SK-N-MC (cell line): Measurements from ENCODE around the gene AOAH.

ENCODE experiments used
- EZH2 ChIP-seq: fragments of 200-600 bp; sonication (generic); IDR thresholded peaks from one replicate; pipeline ENCODE4 v1.6.1; 2017; ENCODE audit warnings: antibody characterized with exemption
- FOXP2 ChIP-seq: optimal IDR thresholded peaks from 2 replicates; pipeline ENCODE3; 2011; ENCODE audit warnings: mild to moderate bottlenecking, moderate library complexity; ENCODE audit not compliant: insufficient read depth; ENCODE audit errors: extremely low read length, control extremely low read depth
- POLR2AphosphoS5 ChIP-seq: IDR thresholded peaks from 2 replicates; pipeline ENCODE4 v1.6.1; 2012; ENCODE audit warnings: mild to moderate bottlenecking, low read depth, low read length, borderline replicate concordance

DNA sequence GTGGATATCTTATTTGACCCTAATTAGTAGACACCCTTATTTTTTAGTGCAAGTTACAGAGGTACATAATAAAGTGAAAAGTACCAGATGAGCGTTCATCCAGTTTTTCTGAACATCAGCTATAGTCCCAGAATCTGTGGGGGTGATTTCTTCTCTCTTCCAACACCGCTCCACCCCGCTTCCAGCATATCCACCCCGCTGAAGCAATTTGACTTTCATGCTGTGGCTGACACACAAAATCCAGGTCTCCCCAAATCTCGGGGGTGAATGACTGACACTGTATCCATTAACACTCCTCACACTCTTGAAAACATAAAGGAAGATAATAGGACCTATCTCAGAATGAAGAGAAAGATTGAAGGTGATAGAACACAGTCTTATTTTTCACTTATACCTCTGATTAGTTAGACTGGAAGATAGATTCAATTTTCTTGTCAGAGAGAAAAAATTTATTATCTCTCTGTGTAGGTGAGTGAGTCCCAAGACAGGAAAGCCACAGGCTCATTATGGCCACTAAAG lies 191.3 kb downstream of the AOAH start:
- no peak for TF ChIP-seq EZH2
- TF ChIP-seq POLR2AphosphoS5 = no peak
- no peak for TF ChIP-seq FOXP2
